Endothelial cell of umbilical vein (primary cell): ENCODE measurements around the gene LARGE1. TPM values are rescaled to one million over a fixed set of nuclear protein-coding genes. Genes with fewer than 3 reads are reported as not detected.

Experiments used
- BruUV-seq: library from RNA; stranded (reverse); fragments of 400-500 nt; replicated peaks from 2 replicates; lab custom pipeline; 2021; lab: Mats Ljungman, UMichigan
- CTCF ChIA-PET: fragments of 300-600, 350-600 bp; sonication (Branson Sonifier 250); formaldehyde crosslinking; loops from one replicate; lab custom pipeline; 2021; ENCODE audit warnings: antibody characterized with exemption, inconsistent platforms; lab: Charles Lee
- POLR2A ChIA-PET: fragments of 300-600, 350-600 bp; sonication (Branson Sonifier 250); formaldehyde crosslinking; loops from one replicate; lab custom pipeline; 2021; ENCODE audit warnings: antibody characterized with exemption, inconsistent platforms; lab: Charles Lee
- DNase-seq: peaks from one replicate; pipeline ENCODE4 v3.0.0-alpha.2; 2011; ENCODE audit warnings: low read depth, low spot score
- FAIRE-seq: peaks from 2 replicates; lab custom pipeline; 2011; peaks lifted over from hg19 to GRCh38; lab: Jason Lieb, UNC
- H2AFZ ChIP-seq: 2 replicates; pipeline ENCODE4 v1.6.0; 2012; ENCODE audit warnings: low read depth, low read length, control low read depth, inconsistent platforms
- H3K27ac ChIP-seq: 2 replicates; pipeline ENCODE4 v1.5.1; 2011; ENCODE audit warnings: low read depth, mild to moderate bottlenecking, control low read depth, low read length, moderate library complexity; ENCODE audit not compliant: insufficient read depth
- H3K27me3 ChIP-seq, 2 experiments: 2 replicates each; pipeline versions ENCODE4 v1.6.0 to v1.6.1; 2011; ENCODE audit warnings: low read length in 2 of 2, mixed read lengths in 1 of 2; ENCODE audit not compliant: control insufficient read depth in 2 of 2, insufficient read depth in 2 of 2
- H3K36me3 ChIP-seq, 2 experiments: 2 replicates in 1 of 2; 3 replicates in 1 of 2; pipeline ENCODE4 v1.5.1; 2011; ENCODE audit warnings: low read length in 2 of 2, mild to moderate bottlenecking in 1 of 2, moderate library complexity in 1 of 2; ENCODE audit not compliant: control insufficient read depth in 2 of 2, insufficient read depth in 2 of 2; ENCODE audit errors: extremely low read depth in 1 of 2
- H3K4me1 ChIP-seq: 3 replicates; pipeline ENCODE4 v1.5.1; 2011; ENCODE audit warnings: mild to moderate bottlenecking, low read length; ENCODE audit not compliant: control insufficient read depth, insufficient read depth; ENCODE audit errors: extremely low read depth
- H3K4me2 ChIP-seq: 2 replicates; pipeline ENCODE4 v1.6.1; 2011; ENCODE audit warnings: low read length, control low read depth, mixed read lengths; ENCODE audit not compliant: insufficient read depth
- H3K4me3 ChIP-seq, 3 experiments: fragments of 200-600 bp in 1 of 3; sonication (generic), shearing (Covaris generic) in 1 of 3; replicated peaks in 1 of 3; 2 replicates each; pipeline ENCODE4 v1.5.1; 2011 to 2016; ENCODE audit warnings: control low read depth in 3 of 3, low read length in 3 of 3, mild to moderate bottlenecking in 2 of 3, inconsistent platforms in 1 of 3, low read depth in 1 of 3, moderate library complexity in 1 of 3; ENCODE audit not compliant: insufficient read depth in 1 of 3
- H3K79me2 ChIP-seq: 2 replicates; pipeline ENCODE4 v1.6.0; 2012; ENCODE audit warnings: low read length, inconsistent platforms; ENCODE audit not compliant: control insufficient read depth, insufficient read depth
- H3K9ac ChIP-seq: replicated peaks from 2 replicates; pipeline ENCODE3; 2011; ENCODE audit warnings: low read length, control low read depth; ENCODE audit not compliant: insufficient read depth; ENCODE audit errors: extremely low read depth
- H3K9me1 ChIP-seq: replicated peaks from 3 replicates; pipeline ENCODE4 v1.6.0; 2011; ENCODE audit warnings: mild to moderate bottlenecking, low read length; ENCODE audit not compliant: control insufficient read depth, insufficient read depth; ENCODE audit errors: extremely low read depth
- H3K9me3 ChIP-seq: replicated peaks from 2 replicates; pipeline ENCODE4 v1.5.1; 2012; ENCODE audit warnings: low read length, inconsistent platforms; ENCODE audit not compliant: control insufficient read depth, insufficient read depth
- H4K20me1 ChIP-seq: replicated peaks from 2 replicates; pipeline ENCODE3; 2011; ENCODE audit warnings: mild to moderate bottlenecking, low read length; ENCODE audit not compliant: control insufficient read depth, insufficient read depth; ENCODE audit errors: extremely low read depth
- EZH2 ChIP-seq: IDR thresholded peaks from 2 replicates; pipeline ENCODE4 v1.6.1; 2012; ENCODE audit warnings: borderline replicate concordance, low read depth, mild to moderate bottlenecking, moderate library complexity, low read length, inconsistent platforms; ENCODE audit not compliant: severe bottlenecking
- FOS ChIP-seq: IDR thresholded peaks from 2 replicates; pipeline ENCODE4 v1.6.1; 2011; ENCODE audit warnings: mild to moderate bottlenecking, low read length, moderate library complexity, borderline replicate concordance; ENCODE audit not compliant: insufficient read depth
- GATA2 ChIP-seq: IDR thresholded peaks from 2 replicates; pipeline ENCODE4 v1.7.0; 2011; ENCODE audit warnings: low read depth, mild to moderate bottlenecking, moderate library complexity, mixed read lengths, low read length; ENCODE audit not compliant: insufficient read length, insufficient read depth
- JUN ChIP-seq: IDR thresholded peaks from 2 replicates; pipeline ENCODE4 v1.6.1; 2011; ENCODE audit warnings: borderline replicate concordance, low read depth; ENCODE audit not compliant: insufficient read length, insufficient read depth
- MYC ChIP-seq: IDR thresholded peaks from one replicate; pipeline ENCODE4 v1.6.1; 2011; ENCODE audit warnings: mild to moderate bottlenecking, low read depth, low read length
- POLR2A ChIP-seq: IDR thresholded peaks from 2 replicates; pipeline ENCODE4 v1.6.1; 2012; ENCODE audit warnings: low read depth, mild to moderate bottlenecking, control low read depth, low read length
- POLR2AphosphoS5 ChIP-seq: IDR thresholded peaks from 2 replicates; pipeline ENCODE4 v1.6.1; 2012; ENCODE audit warnings: low read depth, mild to moderate bottlenecking, control low read depth, low read length, moderate library complexity; ENCODE audit not compliant: insufficient read depth
- dilution Hi-C: fragments of 300-500 bp; cut with MboI; formaldehyde crosslinking; loops from one replicate; pipeline ENCODE4 v1.15.0; 2019; ENCODE audit warnings: low sequenced_read_pairs; ENCODE audit not compliant: extremely low pct_ligation_motif_present
- intact Hi-C: fragments of 100-400 bp; cut with micrococcal nuclease; formaldehyde crosslinking; loops from one replicate; pipeline ENCODE4 v1.10.0; 2022
- polyA plus RNA-seq, 4 experiments: library from polyadenylated mRNA; depleted of rRNA in 3 of 4; stranded (reverse) in 3 of 4; unstranded in 1 of 4; fragments of >200 nt; gene quantifications; 2 replicates each; pipeline versions ENCODE4 v1.2.1 to v1.2.3, GENCODE V29; 2011 to 2012; ENCODE audit warnings: missing spikeins in 1 of 4
- total RNA-seq: library from RNA; stranded (reverse); gene quantifications from 2 replicates; pipeline ENCODE4 v1.2.3, GENCODE V29; 2021
- TF ChIP-seq, protein P1 (sequence below): IDR thresholded peaks from 2 replicates; pipeline ENCODE4 v1.6.1; 2011; ENCODE audit not compliant: insufficient read depth, insufficient read length
- TF ChIP-seq, protein P2 (sequence below), 2 donors: IDR thresholded peaks; 1 replicate in 1 of 2; 2 replicates in 1 of 2; pipeline ENCODE4 v1.5.1; 2011; ENCODE audit warnings: low read length in 2 of 2, mild to moderate bottlenecking in 2 of 2, moderate library complexity in 2 of 2, control low read depth in 1 of 2, inconsistent platforms in 1 of 2, low read depth in 1 of 2; ENCODE audit not compliant: insufficient read depth in 1 of 2; ENCODE audit errors: extremely low read depth in 1 of 2

LARGE1 gene
- total and polyA plus RNA-seq, 2 donors (not counting 3 experiments of a cell fraction or from before 2014, with no cell fraction given) = 0.95 to 4.4 TPM

DNA sequence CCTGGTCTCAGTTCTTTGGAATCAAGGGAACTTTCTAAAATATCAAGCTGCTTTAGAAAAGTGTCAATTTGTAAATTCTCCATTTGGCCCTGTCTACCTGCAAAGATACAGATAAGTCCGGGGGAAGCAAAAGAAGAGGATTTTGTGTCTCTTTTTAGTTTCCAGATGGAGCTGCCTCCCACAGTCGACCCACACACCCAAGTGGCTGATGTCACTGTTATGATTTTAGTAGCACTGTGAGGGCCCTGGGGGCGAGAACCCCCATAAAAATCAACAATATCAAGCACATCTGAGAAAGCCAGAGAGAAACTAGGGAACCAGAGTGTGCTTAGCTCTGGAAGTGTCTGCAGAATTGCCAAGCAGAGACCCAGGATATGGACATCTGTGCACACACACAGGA lies 212.7 kb downstream of the LARGE1 start:
- no peak for TF ChIP-seq POLR2AphosphoS5
- no peak for TF ChIP-seq GATA2
- TF ChIP-seq EZH2 = no peak
- no peak for TF ChIP-seq POLR2A
- TF ChIP-seq MYC = no peak
- TF ChIP-seq, protein P1, sequence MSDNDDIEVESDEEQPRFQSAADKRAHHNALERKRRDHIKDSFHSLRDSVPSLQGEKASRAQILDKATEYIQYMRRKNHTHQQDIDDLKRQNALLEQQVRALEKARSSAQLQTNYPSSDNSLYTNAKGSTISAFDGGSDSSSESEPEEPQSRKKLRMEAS = no peak
- TF ChIP-seq JUN = no peak
- no peak for TF ChIP-seq FOS
- TF ChIP-seq, protein P2, sequence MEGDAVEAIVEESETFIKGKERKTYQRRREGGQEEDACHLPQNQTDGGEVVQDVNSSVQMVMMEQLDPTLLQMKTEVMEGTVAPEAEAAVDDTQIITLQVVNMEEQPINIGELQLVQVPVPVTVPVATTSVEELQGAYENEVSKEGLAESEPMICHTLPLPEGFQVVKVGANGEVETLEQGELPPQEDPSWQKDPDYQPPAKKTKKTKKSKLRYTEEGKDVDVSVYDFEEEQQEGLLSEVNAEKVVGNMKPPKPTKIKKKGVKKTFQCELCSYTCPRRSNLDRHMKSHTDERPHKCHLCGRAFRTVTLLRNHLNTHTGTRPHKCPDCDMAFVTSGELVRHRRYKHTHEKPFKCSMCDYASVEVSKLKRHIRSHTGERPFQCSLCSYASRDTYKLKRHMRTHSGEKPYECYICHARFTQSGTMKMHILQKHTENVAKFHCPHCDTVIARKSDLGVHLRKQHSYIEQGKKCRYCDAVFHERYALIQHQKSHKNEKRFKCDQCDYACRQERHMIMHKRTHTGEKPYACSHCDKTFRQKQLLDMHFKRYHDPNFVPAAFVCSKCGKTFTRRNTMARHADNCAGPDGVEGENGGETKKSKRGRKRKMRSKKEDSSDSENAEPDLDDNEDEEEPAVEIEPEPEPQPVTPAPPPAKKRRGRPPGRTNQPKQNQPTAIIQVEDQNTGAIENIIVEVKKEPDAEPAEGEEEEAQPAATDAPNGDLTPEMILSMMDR (IDR thresholded peaks at IDR 0.05; ENCODE audit: extremely low read depth in 1 of 2, insufficient read depth in 1 of 2, low read depth in 1 of 2, low read length in 2 of 2) = no peak
- Histone ChIP-seq H3K9me1 (no peaks in the 10 kb centered on the region), H4K20me1 (no peaks in the 10 kb centered on the region), H3K9me3 (peaks cover 11% of the 10 kb centered on the region), H3K27ac (no peak overlapping the region), H2AFZ (no peak overlapping the region), H3K9ac (no peak overlapping the region), H3K4me1 (no peaks in the 10 kb centered on the region), H3K4me2 (no peak overlapping the region), H3K79me2 (no peaks in the 10 kb centered on the region), H3K27me3 (no peaks in the 10 kb centered on the region), H3K36me3 (no peaks in the 10 kb centered on the region), H3K4me3 (no peak overlapping the region)
- intact Hi-C loops = no loop called here
- FAIRE-seq = no peak
- dilution Hi-C loops = no loop called here
- BruUV-seq = no TSS peak
- ChIA-PET POLR2A (no interaction called here), CTCF (no interaction called here)
- DNase-seq = no peak
